Keratinocyte (primary cell): ENCODE data around the gene RHOF. TPM values are rescaled to one million over a fixed set of nuclear protein-coding genes. Genes with fewer than 3 reads are reported as not detected.

Experiments used
- DNase-seq: peaks from one replicate; pipeline ENCODE4 v3.0.0-alpha.2; 2011; ENCODE audit warnings: low read depth, missing footprints, low spot score
- FAIRE-seq: peaks from 2 replicates; lab custom pipeline; 2011; peaks lifted over from hg19 to GRCh38; lab: Jason Lieb, UNC
- H2AFZ ChIP-seq: 2 replicates; pipeline ENCODE4 v1.6.0; 2012; ENCODE audit warnings: low read length, control low read depth, inconsistent platforms; ENCODE audit not compliant: control insufficient read depth
- H3K27ac ChIP-seq: 2 replicates; pipeline ENCODE4 v1.5.1; 2011; ENCODE audit warnings: low read length; ENCODE audit not compliant: control insufficient read depth, insufficient read depth
- H3K27me3 ChIP-seq: 3 replicates; pipeline ENCODE4 v1.6.0; 2011; ENCODE audit warnings: low read length; ENCODE audit not compliant: control insufficient read depth, insufficient read depth; ENCODE audit errors: extremely low read depth
- H3K36me3 ChIP-seq, 2 experiments: 2 replicates in 1 of 2; 3 replicates in 1 of 2; pipeline ENCODE4 v1.5.1; 2011; ENCODE audit warnings: low read length in 2 of 2, mild to moderate bottlenecking in 1 of 2; ENCODE audit not compliant: control insufficient read depth in 2 of 2, insufficient read depth in 2 of 2; ENCODE audit errors: extremely low read depth in 1 of 2
- H3K4me1 ChIP-seq: 3 replicates; pipeline ENCODE4 v1.5.1; 2011; ENCODE audit warnings: low read length; ENCODE audit not compliant: control insufficient read depth, insufficient read depth; ENCODE audit errors: extremely low read depth
- H3K4me2 ChIP-seq: 3 replicates; pipeline ENCODE4 v1.6.0; 2011; ENCODE audit warnings: low read depth, low read length; ENCODE audit not compliant: control insufficient read depth, insufficient read depth; ENCODE audit errors: extremely low read depth
- H3K4me3 ChIP-seq, 3 experiments: fragments of 200-600 bp in 1 of 3; sonication (generic) in 1 of 3; 2 replicates in 2 of 3; 3 replicates in 1 of 3; pipeline ENCODE4 v1.5.1; 2011 to 2016; ENCODE audit warnings: low read length in 3 of 3, mild to moderate bottlenecking in 3 of 3, control low read depth in 2 of 3, inconsistent platforms in 1 of 3, low read depth in 1 of 3, mixed read lengths in 1 of 3, mixed run types in 1 of 3, moderate library complexity in 1 of 3; ENCODE audit not compliant: control insufficient read depth in 2 of 3, insufficient read depth in 2 of 3; ENCODE audit errors: extremely low read depth in 1 of 3
- H3K79me2 ChIP-seq: 2 replicates; pipeline ENCODE4 v1.6.0; 2012; ENCODE audit warnings: low read length; ENCODE audit not compliant: control insufficient read depth, insufficient read depth
- H3K9ac ChIP-seq: 3 replicates; pipeline ENCODE4 v1.6.0; 2011; ENCODE audit warnings: low read length; ENCODE audit not compliant: control insufficient read depth, insufficient read depth; ENCODE audit errors: extremely low read depth
- H3K9me1 ChIP-seq: 3 replicates; pipeline ENCODE4 v1.6.0; 2011; ENCODE audit warnings: low read length; ENCODE audit not compliant: control insufficient read depth, insufficient read depth; ENCODE audit errors: extremely low read depth
- H3K9me3 ChIP-seq: 2 replicates; pipeline ENCODE4 v1.5.1; 2012; ENCODE audit warnings: low read depth, low read length; ENCODE audit not compliant: control insufficient read depth
- H4K20me1 ChIP-seq: 3 replicates; pipeline ENCODE4 v1.6.0; 2011; ENCODE audit warnings: low read length; ENCODE audit not compliant: control insufficient read depth, insufficient read depth; ENCODE audit errors: extremely low read depth
- EZH2 ChIP-seq: IDR thresholded peaks from one replicate; pipeline ENCODE4 v1.6.1; 2012; ENCODE audit warnings: inconsistent platforms, mild to moderate bottlenecking, low read length, moderate library complexity
- dilution Hi-C: fragments of 300-500 bp; cut with MboI; formaldehyde crosslinking; loops from one replicate; pipeline ENCODE4 v1.7.0; 2020; ENCODE audit warnings: low sequenced_read_pairs; ENCODE audit not compliant: extremely low pct_ligation_motif_present
- polyA plus RNA-seq, 5 experiments: library from polyadenylated mRNA; depleted of rRNA in 3 of 5; stranded (reverse) in 3 of 5; stranded (forward) in 1 of 5; unstranded in 1 of 5; fragments of >200 nt; gene quantifications; 1 replicate in 1 of 5; 2 replicates in 3 of 5; 3 replicates in 1 of 5; pipeline versions ENCODE4 v1.2.1 to v1.2.3, GENCODE V29; 2011 to 2012; ENCODE audit warnings: missing spikeins in 2 of 5, low read depth in 1 of 5, low replicate concordance in 1 of 5
- TF ChIP-seq, protein P1 (sequence below), 3 experiments: IDR thresholded peaks in 1 of 3; conservative IDR thresholded peaks in 1 of 3; optimal IDR thresholded peaks in 1 of 3; 2 replicates in 2 of 3; 3 replicates in 1 of 3; pipeline versions ENCODE3 to v1.5.1; 2011; ENCODE audit warnings: low read length in 3 of 3, mild to moderate bottlenecking in 3 of 3, moderate library complexity in 2 of 3, control low read depth in 1 of 3, inconsistent platforms in 1 of 3; ENCODE audit not compliant: insufficient read depth in 2 of 3; ENCODE audit errors: extremely low read depth in 1 of 3

RHOF gene
- polyA plus RNA-seq, 1 donor (not counting 4 experiments of a cell fraction or from before 2014, with no cell fraction given) = 2.8 TPM

GRCh38 chr12:121754836-121755235 is 38.7 kb downstream of the RHOF start:
- H3K9me3 ChIP-seq = no peaks in the 10 kb centered on the region
- no peak for FAIRE-seq
- DNase-seq = no peak
- H3K79me2 ChIP-seq = no peaks in the 10 kb centered on the region
- H3K27me3 ChIP-seq = no peaks in the 10 kb centered on the region
- H3K9me1 ChIP-seq = no peaks in the 10 kb centered on the region
- TF ChIP-seq EZH2 = no peak
- TF ChIP-seq, protein P1, sequence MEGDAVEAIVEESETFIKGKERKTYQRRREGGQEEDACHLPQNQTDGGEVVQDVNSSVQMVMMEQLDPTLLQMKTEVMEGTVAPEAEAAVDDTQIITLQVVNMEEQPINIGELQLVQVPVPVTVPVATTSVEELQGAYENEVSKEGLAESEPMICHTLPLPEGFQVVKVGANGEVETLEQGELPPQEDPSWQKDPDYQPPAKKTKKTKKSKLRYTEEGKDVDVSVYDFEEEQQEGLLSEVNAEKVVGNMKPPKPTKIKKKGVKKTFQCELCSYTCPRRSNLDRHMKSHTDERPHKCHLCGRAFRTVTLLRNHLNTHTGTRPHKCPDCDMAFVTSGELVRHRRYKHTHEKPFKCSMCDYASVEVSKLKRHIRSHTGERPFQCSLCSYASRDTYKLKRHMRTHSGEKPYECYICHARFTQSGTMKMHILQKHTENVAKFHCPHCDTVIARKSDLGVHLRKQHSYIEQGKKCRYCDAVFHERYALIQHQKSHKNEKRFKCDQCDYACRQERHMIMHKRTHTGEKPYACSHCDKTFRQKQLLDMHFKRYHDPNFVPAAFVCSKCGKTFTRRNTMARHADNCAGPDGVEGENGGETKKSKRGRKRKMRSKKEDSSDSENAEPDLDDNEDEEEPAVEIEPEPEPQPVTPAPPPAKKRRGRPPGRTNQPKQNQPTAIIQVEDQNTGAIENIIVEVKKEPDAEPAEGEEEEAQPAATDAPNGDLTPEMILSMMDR (optimal IDR thresholded peaks at IDR 0.05 in 1 of 3, IDR thresholded peaks at IDR 0.05 in 1 of 3, conservative IDR thresholded peaks at IDR 0.05 in 1 of 3; ENCODE audit: extremely low read depth in 1 of 3, insufficient read depth in 2 of 3, low read length in 3 of 3) = no peak
- dilution Hi-C loops = no loop called here
- peaks cover 7 to 10% of the 10 kb centered on the region in 2 experiments for H3K36me3 ChIP-seq
- no peaks in the 10 kb centered on the region for H3K4me1 ChIP-seq
- H3K4me3 ChIP-seq = no peak overlapping the region
- H3K9ac ChIP-seq = no peak overlapping the region
- no peak overlapping the region for H2AFZ ChIP-seq
- no peaks in the 10 kb centered on the region for H4K20me1 ChIP-seq
- H3K27ac ChIP-seq = no peak overlapping the region
- H3K4me2 ChIP-seq = no peak overlapping the region

DNA sequence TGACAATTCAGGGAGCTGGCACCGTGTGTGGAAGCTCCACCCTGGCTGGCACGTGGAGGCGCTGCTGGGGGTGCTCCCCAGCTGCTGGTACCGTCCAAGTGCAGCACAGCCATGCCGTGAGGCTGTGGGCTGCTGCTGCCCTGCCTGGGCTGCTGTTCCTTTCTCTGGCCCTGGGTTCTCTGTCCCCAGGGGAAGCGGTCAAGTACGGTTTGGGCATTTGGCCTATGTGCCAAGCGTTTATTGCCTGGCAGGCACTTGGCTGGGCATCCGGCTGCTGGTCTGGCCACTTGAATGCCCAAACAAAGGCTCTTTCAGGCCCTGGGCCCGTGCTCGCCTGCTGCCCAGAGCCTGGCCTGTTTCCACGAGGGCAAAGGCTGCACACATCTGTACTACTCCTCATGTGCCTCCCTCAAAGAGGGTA is 39.6 kb downstream of the RHOF start:
- H3K36me3 ChIP-seq = peaks cover 9 to 12% of the 10 kb centered on the region in 2 experiments
- no peak overlapping the region for H3K4me2 ChIP-seq
- H3K9me1 ChIP-seq = no peaks in the 10 kb centered on the region
- no peaks in the 10 kb centered on the region for H3K79me2 ChIP-seq
- no peak overlapping the region for H3K27ac ChIP-seq
- no peak overlapping the region for H3K9ac ChIP-seq
- dilution Hi-C loops = no loop called here
- H4K20me1 ChIP-seq = no peaks in the 10 kb centered on the region
- no peaks in the 10 kb centered on the region for H3K9me3 ChIP-seq
- FAIRE-seq (no peak), DNase-seq (no peak)
- no peak overlapping the region for H3K4me3 ChIP-seq
- TF ChIP-seq, protein P1 (optimal IDR thresholded peaks at IDR 0.05 in 1 of 3, IDR thresholded peaks at IDR 0.05 in 1 of 3, conservative IDR thresholded peaks at IDR 0.05 in 1 of 3; ENCODE audit: extremely low read depth in 1 of 3, insufficient read depth in 2 of 3, low read length in 3 of 3) = no peak
- TF ChIP-seq EZH2 = no peak
- H3K27me3 ChIP-seq = no peaks in the 10 kb centered on the region
- no peak overlapping the region for H2AFZ ChIP-seq
- no peaks in the 10 kb centered on the region for H3K4me1 ChIP-seq
